ENCODE measurements around the gene CRY2.
"Not testable (repeated sequence)": the region's sequence is repeated elsewhere in the genome, so short reads cannot be mapped to it uniquely, and the experiment has no call there.

CRY2 gene

GRCh38 chr11:45880772-45881570, 33.7 kb downstream of the CRY2 start:
- DNase-seq: no peak

GRCh38 chr11:45881708-45882368, 34.6 kb downstream of the CRY2 start:
- DNase-seq: no peak

DNA sequence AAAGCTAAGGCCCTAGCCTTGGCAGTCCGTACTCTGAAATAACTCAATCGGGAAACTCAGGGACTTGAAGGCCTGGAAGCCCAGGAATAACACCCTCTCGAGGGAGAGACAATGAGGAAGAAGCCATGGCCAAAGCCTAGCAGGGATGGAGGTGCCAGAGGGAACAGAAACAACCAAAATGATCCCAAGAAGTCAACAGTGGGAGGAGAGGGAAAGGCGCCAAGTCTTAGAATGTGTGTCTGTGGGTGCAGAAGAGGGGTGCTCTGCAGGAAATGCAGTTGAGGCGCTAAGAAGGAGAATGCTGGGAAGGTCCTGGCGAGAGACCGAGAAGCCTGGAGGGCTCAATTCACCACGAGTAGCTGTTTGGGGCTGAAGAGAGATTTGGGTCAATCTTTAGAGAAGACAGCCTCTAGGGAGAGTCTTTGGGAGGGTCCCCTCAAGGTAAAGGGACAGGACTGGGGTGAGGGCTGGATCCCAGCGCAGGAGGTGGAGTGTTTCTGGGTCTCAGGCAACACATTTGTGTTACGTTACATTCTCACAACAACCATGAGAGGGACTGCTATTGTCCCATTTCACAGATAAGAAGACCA, 37.4 kb downstream of the CRY2 start:
- DNase-seq: no peak

DNA sequence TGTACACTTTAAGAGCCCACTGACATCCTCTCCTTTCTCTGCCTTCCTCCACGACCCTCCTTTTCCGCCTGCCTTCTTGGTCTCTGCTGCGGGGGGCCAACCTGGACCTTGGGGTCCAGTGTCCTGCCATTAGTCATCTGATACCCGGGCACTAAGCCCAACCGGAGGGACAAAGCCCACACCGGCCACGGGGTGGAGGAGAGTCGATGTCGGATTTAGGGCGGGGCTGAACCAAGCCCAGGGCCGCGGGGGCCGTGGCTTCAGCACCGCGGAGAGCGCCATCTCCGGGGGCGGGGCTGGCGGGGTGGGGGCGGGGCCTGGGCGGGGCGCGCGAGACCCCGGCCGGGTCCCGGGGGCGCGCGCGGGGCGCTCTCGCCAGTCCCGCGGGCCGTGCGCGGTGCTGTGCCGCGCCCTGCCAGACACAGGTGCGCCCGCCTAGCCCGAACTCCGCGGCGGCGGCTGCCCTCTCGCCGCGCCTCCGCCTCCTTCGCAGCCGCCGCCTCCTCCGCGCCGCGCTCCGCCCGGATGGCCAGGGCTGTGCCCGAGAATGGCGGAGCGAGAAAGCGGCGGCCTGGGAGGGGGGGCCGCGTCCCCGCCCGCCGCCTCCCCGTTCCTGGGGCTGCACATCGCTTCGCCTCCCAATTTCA, 38.1 kb downstream of the CRY2 start, which contains the start of gene MAPK8IP1:
Gene MAPK8IP1 (plus strand): TSS at position 378 of the 647 bp plus-strand sequence. CDS start 170 bp downstream, at position 548.
- peak; percentile 53 for DNase-seq

- no peak for DNase-seq
Measured at GRCh38 chr11:45885921-45886721, 38.8 kb downstream of the CRY2 start.

DNA sequence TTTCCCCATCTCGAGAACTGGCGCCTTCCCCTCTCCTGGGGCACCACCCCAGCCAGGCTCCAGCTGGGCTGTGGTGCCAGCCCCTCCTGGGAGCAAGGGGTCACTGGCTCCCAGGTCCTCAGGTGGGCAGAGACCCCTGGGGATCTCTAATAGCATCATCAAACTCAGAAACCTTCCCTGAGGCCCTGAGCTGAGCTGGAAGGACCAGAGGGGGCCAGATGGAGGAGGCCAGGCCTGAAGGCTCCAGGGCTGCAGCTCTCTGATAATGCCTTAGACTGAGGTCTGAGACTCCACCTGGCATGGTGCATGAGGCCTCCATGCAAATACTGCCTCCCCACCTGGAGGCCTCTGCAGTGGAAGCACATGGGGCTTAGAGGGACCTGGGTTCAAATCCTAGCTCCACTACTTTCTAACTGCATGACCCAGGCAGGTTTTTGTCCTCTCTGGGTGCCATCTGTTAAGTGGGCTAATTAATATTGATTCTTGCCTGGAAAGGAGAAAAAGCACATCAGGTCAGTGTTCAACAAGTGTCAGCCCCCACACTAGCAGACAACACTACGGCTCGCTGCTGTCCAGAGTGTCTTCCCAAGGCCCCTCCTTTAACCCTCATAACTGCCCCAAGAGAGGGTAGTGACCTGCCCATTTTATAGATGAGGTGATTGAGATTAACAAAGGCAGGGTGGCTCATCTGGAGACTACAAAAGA, 39.7 kb downstream of the CRY2 start:
- DNase-seq: no peak

- no peak for DNase-seq
Measured at GRCh38 chr11:45887587-45887986, 40.3 kb downstream of the CRY2 start.

- DNase-seq: no peak
Measured at GRCh38 chr11:45889555-45889954, 42.3 kb downstream of the CRY2 start.

- no peak for DNase-seq
Measured at GRCh38 chr11:45889966-45890365, 42.7 kb downstream of the CRY2 start.

- no peak for DNase-seq
Measured at GRCh38 chr11:45890886-45891550, 43.7 kb downstream of the CRY2 start.

- DNase-seq: no peak
Measured at GRCh38 chr11:45892856-45893255, 45.6 kb downstream of the CRY2 start.

DNA sequence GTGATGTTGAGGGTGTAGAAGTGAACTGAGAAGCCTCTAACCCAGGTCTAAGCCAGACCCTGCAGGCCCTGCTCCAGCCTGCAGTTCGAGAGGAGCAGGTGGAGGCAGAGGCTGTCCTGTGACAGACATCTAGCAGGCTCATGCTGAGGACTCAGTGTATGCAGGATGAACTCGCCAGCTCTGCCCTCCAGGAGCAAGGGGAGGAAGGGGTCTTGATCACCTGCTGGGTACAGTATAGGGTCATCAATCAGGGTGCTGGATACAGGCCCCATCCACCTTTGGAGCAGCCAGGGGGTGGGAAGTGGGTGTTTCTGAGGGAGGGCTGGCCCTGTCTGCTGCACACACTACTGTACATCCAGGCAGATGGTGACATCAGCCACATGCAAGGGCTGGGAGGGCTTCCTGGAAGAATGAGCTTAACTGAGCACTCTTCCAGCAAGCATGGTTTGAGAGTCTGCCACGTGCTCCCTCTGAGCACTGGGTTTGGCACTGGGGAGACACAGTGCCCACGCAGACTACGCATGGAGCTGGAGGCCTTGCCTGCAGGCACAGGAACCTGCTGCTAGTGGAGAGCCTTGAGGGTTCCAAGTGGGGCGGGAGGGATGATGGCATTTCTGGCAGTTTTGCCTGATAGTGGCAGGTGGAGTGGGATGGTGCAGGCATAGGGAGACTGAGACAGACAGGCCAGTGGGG, 47.4 kb downstream of the CRY2 start:
- DNase-seq: no peak

- DNase-seq: no peak
Measured at GRCh38 chr11:45895553-45896259, 48.4 kb downstream of the CRY2 start.

- DNase-seq: peak; percentile 81
Measured at GRCh38 chr11:45896422-45896984, 49.2 kb downstream of the CRY2 start.

- DNase-seq: no peak
Measured at GRCh38 chr11:45897556-45897955, 50.3 kb downstream of the CRY2 start.

DNA sequence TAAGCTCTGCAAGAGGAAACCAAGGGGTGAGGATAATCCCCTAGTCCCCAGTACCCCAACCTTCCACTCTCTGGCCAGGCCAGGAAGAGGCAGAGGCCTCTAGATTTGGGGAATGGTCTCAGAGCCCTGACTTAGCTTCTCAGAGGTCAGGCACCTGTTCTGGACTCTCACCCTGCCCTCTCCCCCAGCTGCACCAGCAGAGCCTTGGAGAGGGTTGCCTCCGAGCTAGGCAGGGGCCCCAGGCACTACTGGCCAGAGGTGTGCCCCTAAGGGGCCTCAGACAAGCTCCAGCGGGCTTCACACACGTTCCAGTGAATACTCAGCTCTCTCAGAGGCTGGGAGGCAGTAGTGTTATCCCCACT, 51.8 kb downstream of the CRY2 start:
- no peak for DNase-seq

DNA sequence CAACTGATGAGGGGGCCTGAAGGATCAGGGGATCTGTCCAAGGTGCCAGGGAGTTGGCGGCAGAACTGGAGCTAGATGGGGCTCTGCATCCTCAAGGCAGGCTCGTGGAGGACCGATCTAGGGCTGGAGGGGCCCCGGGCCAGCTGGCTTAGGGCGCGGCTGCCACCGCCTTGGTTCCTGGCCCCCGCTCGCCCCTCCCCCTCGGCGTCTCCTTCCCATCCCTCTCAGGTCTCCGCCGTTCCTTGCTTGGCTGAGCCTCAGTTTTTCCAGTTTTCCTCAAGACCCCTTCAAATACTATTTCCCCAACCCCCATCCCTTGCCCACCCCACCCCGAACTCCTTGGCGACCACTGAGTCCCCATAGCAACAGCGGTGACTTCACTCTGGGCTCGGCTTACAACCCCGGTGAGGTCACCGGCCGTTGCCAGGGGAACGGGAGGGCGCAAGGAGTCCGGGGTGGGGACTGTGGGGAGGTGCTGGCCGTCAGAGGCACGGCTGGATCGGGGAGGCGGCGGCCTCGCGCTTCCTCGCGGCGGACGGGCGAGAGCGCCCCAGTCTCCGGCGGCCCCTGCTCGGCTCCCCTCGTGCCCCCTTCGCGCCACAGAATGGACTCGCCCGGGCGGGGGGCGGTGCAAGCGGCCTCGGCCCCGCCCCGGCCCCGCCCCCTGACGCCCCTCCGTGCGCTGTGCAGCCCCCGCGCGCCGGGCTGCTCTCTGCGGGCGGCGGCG, 52.3 kb downstream of the CRY2 start:
- DNase-seq: peak; percentile 93

DNA sequence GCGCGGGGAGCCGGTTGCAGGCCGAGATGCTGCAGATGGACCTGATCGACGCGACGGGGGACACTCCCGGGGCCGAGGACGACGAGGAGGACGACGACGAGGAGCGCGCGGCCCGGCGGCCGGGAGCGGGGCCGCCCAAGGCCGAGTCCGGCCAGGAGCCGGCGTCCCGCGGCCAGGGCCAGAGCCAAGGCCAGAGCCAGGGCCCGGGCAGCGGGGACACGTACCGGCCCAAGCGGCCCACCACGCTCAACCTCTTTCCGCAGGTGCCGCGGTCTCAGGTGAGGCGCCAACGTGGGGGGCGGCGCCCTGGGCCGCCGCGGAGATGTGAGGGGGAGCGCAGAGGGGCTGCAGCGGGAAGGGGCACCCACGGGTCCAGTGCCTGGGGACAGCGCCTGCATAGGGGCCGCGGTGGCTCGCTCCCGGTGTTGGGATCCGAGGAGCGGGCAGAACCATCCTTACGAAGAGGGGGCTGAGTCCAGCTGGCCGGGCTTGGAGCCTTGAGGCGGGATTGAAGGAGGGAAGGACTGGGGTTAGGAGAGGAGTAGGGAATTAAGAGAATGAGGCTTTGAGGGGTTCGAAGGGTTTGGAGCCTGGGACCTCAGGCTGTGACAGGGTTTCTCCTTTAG, 53.0 kb downstream of the CRY2 start:
- DNase-seq: not testable (repeated sequence)

All from right hindlimb (tissue), 1 donor.